Fibroblast of skin of scalp (primary cell): ENCODE results near the gene CEP250.
"Not testable (repeated sequence)": the region's sequence is repeated elsewhere in the genome, so short reads cannot be mapped to it uniquely, and the experiment has no call there.

Experiments used
- DNase-seq: peaks from one replicate; pipeline ENCODE4 v3.0.0-alpha.2; 2013

Gene CEP250

GRCh38 chr20:35529552-35529951 lies 74.2 kb downstream of the CEP250 start, which contains the start of gene C20orf173:
C20orf173 (minus strand) TSS chr20:35529652; CDS start chr20:35529373, 279 bp downstream.
- no peak for DNase-seq

GRCh38 chr20:35539756-35540212 lies 84.4 kb downstream of the CEP250 start:
- DNase-seq, result no peak

GRCh38 chr20:35541118-35541782 lies 85.9 kb downstream of the CEP250 start:
- DNase-seq, result no peak

GRCh38 chr20:35541783-35542662 lies 86.6 kb downstream of the CEP250 start, which contains the start of gene ERGIC3:
ERGIC3 (plus strand) TSS chr20:35542078; CDS start chr20:35542098, 20 bp downstream.
- peak; percentile 96 for DNase-seq

GRCh38 chr20:35542990-35543389 lies 87.6 kb downstream of the CEP250 start:
- DNase-seq, result no peak

GRCh38 chr20:35544436-35544835 lies 89.0 kb downstream of the CEP250 start:
- DNase-seq, result no peak

- peak; percentile 61 for DNase-seq
Observed at GRCh38 chr20:35544941-35545340, 89.5 kb downstream of the CEP250 start.

GRCh38 chr20:35546127-35546526 lies 90.7 kb downstream of the CEP250 start:
- no peak for DNase-seq

GRCh38 chr20:35547329-35547728 lies 91.9 kb downstream of the CEP250 start:
- DNase-seq, result no peak

GRCh38 chr20:35551503-35551902 lies 96.1 kb downstream of the CEP250 start:
- peak; percentile 69 for DNase-seq

- DNase-seq, result no peak
Observed at GRCh38 chr20:35552914-35553313, 97.5 kb downstream of the CEP250 start.

- DNase-seq, result not testable (repeated sequence)
Observed at GRCh38 chr20:35555461-35555860, 100.1 kb downstream of the CEP250 start.

- no peak for DNase-seq
Observed at GRCh38 chr20:35555951-35556645, 100.7 kb downstream of the CEP250 start.

GRCh38 chr20:35556871-35557270 lies 101.5 kb downstream of the CEP250 start:
- DNase-seq, result no peak

GRCh38 chr20:35558451-35558850 lies 103.1 kb downstream of the CEP250 start:
- DNase-seq, result no peak

- no peak for DNase-seq
Observed at GRCh38 chr20:35559042-35559693, 103.8 kb downstream of the CEP250 start.

GRCh38 chr20:35560105-35560511 lies 104.7 kb downstream of the CEP250 start:
- no peak for DNase-seq

GRCh38 chr20:35560541-35560940 lies 105.1 kb downstream of the CEP250 start:
- DNase-seq, result no peak

- peak; percentile 52 for DNase-seq
Observed at GRCh38 chr20:35561268-35561667, 105.9 kb downstream of the CEP250 start.

GRCh38 chr20:35561671-35562070 lies 106.3 kb downstream of the CEP250 start:
- no peak for DNase-seq

- no peak for DNase-seq
Observed at GRCh38 chr20:35562541-35563110, 107.2 kb downstream of the CEP250 start.

- no peak for DNase-seq
Observed at GRCh38 chr20:35563834-35564233, 108.4 kb downstream of the CEP250 start.
